ENCODE results near the gene OCA2.

DNA sequence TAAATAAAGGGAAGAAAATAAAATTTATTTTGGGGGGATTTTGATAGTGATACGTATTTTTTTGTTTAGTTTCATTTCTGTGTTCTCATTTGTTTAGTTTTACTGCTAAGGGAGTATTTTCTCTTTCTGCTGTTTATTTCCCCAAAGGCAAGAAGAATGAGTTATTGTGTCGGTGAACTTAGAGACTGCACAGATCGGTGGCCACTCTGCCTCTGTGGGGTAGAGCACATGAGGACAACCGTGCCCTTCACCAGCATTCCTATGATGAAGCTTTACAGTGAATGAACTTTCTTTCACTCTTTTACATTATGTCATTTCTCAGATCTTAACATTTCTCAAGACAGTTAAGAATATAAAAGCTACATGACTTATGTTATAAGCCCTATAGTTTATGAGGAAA, 214.4 kb downstream of the OCA2 start:
- TF ChIP-seq, protein P1, sequence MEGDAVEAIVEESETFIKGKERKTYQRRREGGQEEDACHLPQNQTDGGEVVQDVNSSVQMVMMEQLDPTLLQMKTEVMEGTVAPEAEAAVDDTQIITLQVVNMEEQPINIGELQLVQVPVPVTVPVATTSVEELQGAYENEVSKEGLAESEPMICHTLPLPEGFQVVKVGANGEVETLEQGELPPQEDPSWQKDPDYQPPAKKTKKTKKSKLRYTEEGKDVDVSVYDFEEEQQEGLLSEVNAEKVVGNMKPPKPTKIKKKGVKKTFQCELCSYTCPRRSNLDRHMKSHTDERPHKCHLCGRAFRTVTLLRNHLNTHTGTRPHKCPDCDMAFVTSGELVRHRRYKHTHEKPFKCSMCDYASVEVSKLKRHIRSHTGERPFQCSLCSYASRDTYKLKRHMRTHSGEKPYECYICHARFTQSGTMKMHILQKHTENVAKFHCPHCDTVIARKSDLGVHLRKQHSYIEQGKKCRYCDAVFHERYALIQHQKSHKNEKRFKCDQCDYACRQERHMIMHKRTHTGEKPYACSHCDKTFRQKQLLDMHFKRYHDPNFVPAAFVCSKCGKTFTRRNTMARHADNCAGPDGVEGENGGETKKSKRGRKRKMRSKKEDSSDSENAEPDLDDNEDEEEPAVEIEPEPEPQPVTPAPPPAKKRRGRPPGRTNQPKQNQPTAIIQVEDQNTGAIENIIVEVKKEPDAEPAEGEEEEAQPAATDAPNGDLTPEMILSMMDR (IDR thresholded peaks at IDR 0.05), result no peak
- TF ChIP-seq POLR2A (IDR thresholded peaks at IDR 0.05), result no peak

Measured in heart left ventricle (tissue), 13 donors.